22Rv1 (cell line): ENCODE measurements around the gene TMEM217.

Experiments used
- ZFX ChIP-seq: fragments of 450-650 bp; IDR thresholded peaks from 2 replicates; pipeline ENCODE4 v1.6.1; 2017; ENCODE audit warnings: antibody characterized with exemption, borderline replicate concordance
- TF ChIP-seq, protein P1 (sequence below): fragments of 450-650 bp; IDR thresholded peaks from 2 replicates; pipeline ENCODE4 v1.5.1; 2017; ENCODE audit warnings: mild to moderate bottlenecking

DNA sequence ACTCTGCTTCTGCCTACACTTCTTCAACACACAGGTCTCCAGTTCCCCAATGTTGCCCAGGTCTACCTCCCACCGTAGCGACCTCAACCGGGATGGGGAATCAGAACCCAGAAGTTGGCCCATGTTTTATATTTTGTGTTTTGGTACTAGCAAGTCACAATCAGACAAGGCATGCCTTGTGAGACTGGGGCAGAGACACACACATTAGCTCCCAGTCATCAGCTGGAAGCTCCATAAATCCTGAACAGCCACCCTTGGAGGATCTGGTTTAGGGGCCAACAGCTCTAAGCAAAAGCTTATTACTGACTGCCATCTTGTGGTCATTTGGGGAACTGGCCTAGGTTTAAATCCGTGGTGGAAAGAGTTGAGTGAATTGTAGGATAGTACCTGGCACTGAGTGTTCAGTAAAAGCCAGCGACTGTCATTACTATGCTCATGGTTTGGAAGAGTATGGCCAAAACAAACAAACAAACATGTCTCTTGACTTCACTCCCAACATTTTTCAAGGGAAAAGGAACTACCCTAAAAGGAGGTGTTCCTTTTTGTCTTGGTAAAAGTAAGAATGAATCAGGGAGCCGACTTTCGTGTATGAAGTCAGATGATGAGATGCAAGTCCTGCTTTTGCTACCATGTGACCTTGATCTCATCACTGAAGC is 47.5 kb downstream of the TMEM217 start:
- TF ChIP-seq, protein P1, sequence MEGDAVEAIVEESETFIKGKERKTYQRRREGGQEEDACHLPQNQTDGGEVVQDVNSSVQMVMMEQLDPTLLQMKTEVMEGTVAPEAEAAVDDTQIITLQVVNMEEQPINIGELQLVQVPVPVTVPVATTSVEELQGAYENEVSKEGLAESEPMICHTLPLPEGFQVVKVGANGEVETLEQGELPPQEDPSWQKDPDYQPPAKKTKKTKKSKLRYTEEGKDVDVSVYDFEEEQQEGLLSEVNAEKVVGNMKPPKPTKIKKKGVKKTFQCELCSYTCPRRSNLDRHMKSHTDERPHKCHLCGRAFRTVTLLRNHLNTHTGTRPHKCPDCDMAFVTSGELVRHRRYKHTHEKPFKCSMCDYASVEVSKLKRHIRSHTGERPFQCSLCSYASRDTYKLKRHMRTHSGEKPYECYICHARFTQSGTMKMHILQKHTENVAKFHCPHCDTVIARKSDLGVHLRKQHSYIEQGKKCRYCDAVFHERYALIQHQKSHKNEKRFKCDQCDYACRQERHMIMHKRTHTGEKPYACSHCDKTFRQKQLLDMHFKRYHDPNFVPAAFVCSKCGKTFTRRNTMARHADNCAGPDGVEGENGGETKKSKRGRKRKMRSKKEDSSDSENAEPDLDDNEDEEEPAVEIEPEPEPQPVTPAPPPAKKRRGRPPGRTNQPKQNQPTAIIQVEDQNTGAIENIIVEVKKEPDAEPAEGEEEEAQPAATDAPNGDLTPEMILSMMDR = peak; percentile 87
- TF ChIP-seq ZFX = no peak
